Adrenal gland (tissue), 12 donors: ENCODE data around the gene ACER2. TPM values are rescaled to one million over a fixed set of nuclear protein-coding genes. Genes with fewer than 3 reads are reported as not detected.
"Not testable (repeated sequence)": the region's sequence is repeated elsewhere in the genome, so short reads cannot be mapped to it uniquely, and the experiment has no call there.

Experiments used
- DNase-seq, 7 donors: peaks; one replicate each; pipeline ENCODE4 v3.0.0-alpha.2; 2019 to 2020
- H3K27ac ChIP-seq, 5 donors: fragments of 200-600 bp; sonication (generic) in 4 of 5; 1 replicate in 3 of 5; 2 replicates in 2 of 5; pipeline versions ENCODE4 v1.5.1 to v1.8.0; 2016 to 2020; ENCODE audit warnings: mild to moderate bottlenecking in 1 of 5
- H3K27me3 ChIP-seq: fragments of 200-600 bp; 2 replicates; pipeline ENCODE4 v1.8.0; 2021
- H3K36me3 ChIP-seq, 2 donors: fragments of 200-600 bp; replicated peaks in 1 of 2; 1 replicate in 1 of 2; 2 replicates in 1 of 2; pipeline versions ENCODE4 v1.5.1 to v1.8.0; 2018 to 2022
- H3K4me1 ChIP-seq, 2 donors: fragments of 200-600 bp; replicated peaks in 1 of 2; 1 replicate in 1 of 2; 2 replicates in 1 of 2; pipeline versions ENCODE4 v1.5.1 to v1.8.0; 2018 to 2021
- H3K4me3 ChIP-seq, 4 donors: fragments of 200-600 bp; sonication (generic) in 3 of 4; one replicate each; pipeline ENCODE4 v1.5.1; 2016 to 2018
- H3K9me3 ChIP-seq, 3 donors: fragments of 200-600 bp; sonication (generic) in 1 of 3; replicated peaks in 1 of 3; 1 replicate in 2 of 3; 2 replicates in 1 of 3; pipeline versions ENCODE4 v1.5.1 to v1.8.0; 2016 to 2021
- POLR2A ChIP-seq, 2 donors: fragments of 450-650 bp; IDR thresholded peaks; one replicate each; pipeline ENCODE4 v1.6.1; 2017; ENCODE audit warnings: antibody characterized with exemption in 2 of 2, mild to moderate bottlenecking in 2 of 2, moderate library complexity in 1 of 2
- WGBS, 4 donors: extraction: QIAGEN DNeasy Blood & Tissue Kit in 2 of 4; methylation state at CpG; one replicate each; pipeline versions ENCODE4 v1.1.5 to v1.1.7; 2013 to 2017; 5-methylcytosine and 5-hydroxymethylcytosine counted together
- intact Hi-C, 2 donors: fragments of 100-400 bp; cut with DNase I; formaldehyde crosslinking; loops; one replicate each; pipeline versions ENCODE4 v1.14.1 to v1.15.0; 2022 to 2023
- polyA plus RNA-seq, 3 donors: library from polyadenylated mRNA; stranded (reverse); fragments of 200-250 nt in 2 of 3; fragments of 350-450 nt in 1 of 3; fragmentation: Illumina TruSeq in 1 of 3; extraction: RNeasy Lipid Tissue Mini Kit (QIAGEN cat#74804) in 1 of 3; gene quantifications; one replicate each; pipeline ENCODE4 v1.2.3, GENCODE V29; 2013 to 2014
- total RNA-seq, 9 donors: library from RNA; depleted of rRNA in 4 of 9; stranded (reverse); fragments of >200 nt in 4 of 9; fragments of 120-200 nt in 1 of 9; fragmentation: NEBNext Ultra II Directional in 1 of 9; extraction: Animal tissue kit (Norgen Biotek cat#: 25700) in 1 of 9; gene quantifications; one replicate each; pipeline versions ENCODE4 v1.1.0 to v1.2.4, GENCODE V29; 2013 to 2023
- TF ChIP-seq, protein P1 (sequence below), 6 experiments: fragments of 450-650 bp in 4 of 6; fragments of 200-600 bp in 2 of 6; sonication (generic) in 1 of 6; IDR thresholded peaks; 1 replicate in 5 of 6; 2 replicates in 1 of 6; pipeline versions ENCODE4 v1.5.1 to v1.8.0; 2016 to 2021; ENCODE audit warnings: antibody characterized with exemption in 6 of 6, mild to moderate bottlenecking in 2 of 6, moderate library complexity in 1 of 6
- donor health status: healthy with polysubstance abuse.
- donor health status: Bipolar disorder and iron deficiency.
- donor health status: DM: yes; HTN: yes; CAD: no.
- donor health status: DM: no; HTN: no; CAD: no.
- donor health status: DM: no; HTN: no; CAD: no.
- donor health status: DM: yes; HTN: yes; CAD: no.

The ACER2 gene
- total and polyA plus RNA-seq, 12 donors: 0.24 to 10.0 (median 5.3) TPM

DNA sequence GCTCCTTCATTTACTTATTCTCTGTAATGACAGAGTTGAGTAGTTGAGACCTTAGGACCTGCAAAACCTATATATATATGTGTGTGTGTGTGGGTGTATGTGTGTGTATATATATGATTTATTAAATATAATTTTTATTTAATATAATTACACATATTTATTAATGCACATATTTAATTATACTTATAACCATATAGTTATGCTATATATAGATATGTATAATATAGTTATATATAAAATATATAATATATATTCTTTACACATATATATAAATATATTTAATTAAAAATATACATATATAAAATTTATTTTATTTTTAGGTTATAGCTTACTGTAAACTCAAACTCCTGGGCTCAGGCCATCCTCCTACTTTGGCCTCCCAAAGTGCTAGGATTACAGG, 23.7 kb downstream of the ACER2 start:
- intact Hi-C loops: no loop called here
- no peak overlapping the region for H3K27ac ChIP-seq

DNA sequence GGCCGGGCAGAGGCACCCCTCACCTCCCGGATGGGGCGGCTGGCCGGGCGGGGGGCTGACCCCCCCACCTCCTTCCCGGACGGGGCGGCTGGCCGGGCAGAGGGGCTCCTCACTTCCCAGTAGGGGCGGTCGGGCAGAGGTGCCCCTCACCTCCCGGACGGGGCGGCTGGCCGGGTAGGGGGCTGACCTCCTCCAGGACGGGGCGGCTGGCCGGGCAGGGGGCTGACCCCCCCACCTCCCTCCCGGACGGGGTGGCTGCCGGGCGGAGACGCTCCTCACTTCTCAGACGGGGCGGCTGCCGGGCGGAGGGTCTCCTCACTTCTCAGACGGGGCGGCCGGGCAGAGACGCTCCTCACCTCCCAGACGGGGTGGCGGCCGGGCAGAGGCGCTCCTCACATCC, 24.9 kb downstream of the ACER2 start:
- H3K36me3 ChIP-seq, H3K4me3 ChIP-seq, H3K9me3 ChIP-seq, intact Hi-C loops, H3K27me3 ChIP-seq, H3K4me1 ChIP-seq, H3K27ac ChIP-seq, DNase-seq: not testable (repeated sequence)
- WGBS, 4 donors: 96 to 98% (median 96%) methylated on average over 10 to 23 of the region's 35 CpGs; no CpG with 5 or more reads in 1 of the 4 donors

More for the DNA sequence above, 23.7 kb downstream of the ACER2 start:
- no peak for TF ChIP-seq POLR2A (IDR thresholded peaks at IDR 0.05)
- TF ChIP-seq, protein P1, sequence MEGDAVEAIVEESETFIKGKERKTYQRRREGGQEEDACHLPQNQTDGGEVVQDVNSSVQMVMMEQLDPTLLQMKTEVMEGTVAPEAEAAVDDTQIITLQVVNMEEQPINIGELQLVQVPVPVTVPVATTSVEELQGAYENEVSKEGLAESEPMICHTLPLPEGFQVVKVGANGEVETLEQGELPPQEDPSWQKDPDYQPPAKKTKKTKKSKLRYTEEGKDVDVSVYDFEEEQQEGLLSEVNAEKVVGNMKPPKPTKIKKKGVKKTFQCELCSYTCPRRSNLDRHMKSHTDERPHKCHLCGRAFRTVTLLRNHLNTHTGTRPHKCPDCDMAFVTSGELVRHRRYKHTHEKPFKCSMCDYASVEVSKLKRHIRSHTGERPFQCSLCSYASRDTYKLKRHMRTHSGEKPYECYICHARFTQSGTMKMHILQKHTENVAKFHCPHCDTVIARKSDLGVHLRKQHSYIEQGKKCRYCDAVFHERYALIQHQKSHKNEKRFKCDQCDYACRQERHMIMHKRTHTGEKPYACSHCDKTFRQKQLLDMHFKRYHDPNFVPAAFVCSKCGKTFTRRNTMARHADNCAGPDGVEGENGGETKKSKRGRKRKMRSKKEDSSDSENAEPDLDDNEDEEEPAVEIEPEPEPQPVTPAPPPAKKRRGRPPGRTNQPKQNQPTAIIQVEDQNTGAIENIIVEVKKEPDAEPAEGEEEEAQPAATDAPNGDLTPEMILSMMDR (IDR thresholded peaks at IDR 0.05): no peak
- DNase-seq: no peak
- Histone ChIP-seq H3K36me3 (peaks cover 0 to 4% of the 10 kb centered on the region in 2 donors), H3K9me3 (no peaks in the 10 kb centered on the region), H3K4me1 (peaks cover 0 to 10% of the 10 kb centered on the region in 2 donors), H3K4me3 (no peak overlapping the region), H3K27me3 (no peaks in the 10 kb centered on the region)

DNA sequence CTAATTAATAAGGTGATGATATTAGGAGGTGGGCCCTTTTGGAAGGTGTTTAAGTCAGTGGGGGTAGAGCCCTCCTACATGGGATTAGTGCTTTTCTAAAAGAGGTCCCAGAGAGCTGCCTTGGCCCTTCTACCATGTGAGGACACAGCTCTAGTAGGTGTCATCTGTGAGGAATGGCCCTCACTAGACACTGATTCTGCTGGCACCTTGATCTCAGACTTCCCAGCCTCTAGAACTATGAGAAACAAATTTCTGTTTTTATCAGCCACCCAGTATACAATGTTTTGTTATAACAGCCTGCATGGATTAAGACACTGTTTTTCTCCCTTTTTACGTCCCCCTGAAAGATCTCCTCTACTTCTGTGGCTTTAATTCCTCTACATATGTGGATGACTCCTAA, 31.6 kb downstream of the ACER2 start:
- Histone ChIP-seq H3K4me3 (no peak overlapping the region), H3K27ac (no peak overlapping the region), H3K9me3 (no peaks in the 10 kb centered on the region), H3K27me3 (no peaks in the 10 kb centered on the region), H3K4me1 (peaks cover 4 to 8% of the 10 kb centered on the region in 2 donors), H3K36me3 (peaks cover 0 to 10% of the 10 kb centered on the region in 2 donors)
- intact Hi-C loops: no loop called here
- no peak for DNase-seq
- 90 to 97% (median 93%) methylated on average over 1 of the region's 1 CpG for WGBS, 4 donors
- TF ChIP-seq, protein P1 (IDR thresholded peaks at IDR 0.05): no peak
- TF ChIP-seq POLR2A (IDR thresholded peaks at IDR 0.05): no peak

DNA sequence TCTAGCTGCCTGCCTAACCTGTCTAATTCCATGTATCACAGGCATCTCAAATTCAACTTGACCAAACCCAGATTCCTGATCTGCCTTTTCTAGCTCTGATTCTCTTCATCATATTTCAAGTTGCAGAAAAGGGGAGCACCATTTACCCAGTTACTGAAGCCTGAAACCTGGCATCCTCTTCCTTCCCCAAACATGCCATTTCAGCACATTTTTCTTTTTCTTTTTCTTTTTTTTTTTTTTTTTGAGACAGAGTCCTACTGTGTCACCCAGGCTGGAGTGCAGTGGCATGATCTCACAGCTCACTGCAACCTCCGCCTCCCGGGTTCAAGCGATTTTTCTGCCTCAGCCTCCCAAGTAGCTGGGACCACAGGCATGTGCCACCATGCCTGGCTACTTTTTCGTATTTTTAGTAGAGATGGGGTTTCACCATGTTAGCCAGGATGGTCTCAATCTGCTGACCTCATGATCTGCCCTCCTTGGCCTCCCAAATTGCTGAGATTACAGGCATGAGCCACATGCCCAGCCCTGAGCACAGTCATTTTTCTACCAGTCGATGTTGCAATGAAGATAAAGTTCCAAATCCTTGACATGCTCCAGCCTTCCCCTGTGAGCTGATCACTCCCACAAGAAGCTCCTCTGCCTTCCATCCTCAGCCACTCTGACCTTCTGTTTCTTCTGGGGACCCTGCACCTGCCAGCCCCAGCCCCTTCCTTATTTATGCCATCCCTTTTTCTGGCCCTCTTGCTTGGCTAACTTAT, 32.2 kb downstream of the ACER2 start:
- H3K9me3 ChIP-seq: no peaks in the 10 kb centered on the region
- TF ChIP-seq POLR2A (IDR thresholded peaks at IDR 0.05): no peak
- TF ChIP-seq, protein P1 (IDR thresholded peaks at IDR 0.05): no peak
- intact Hi-C loops: no loop called here
- H3K4me3 ChIP-seq: peak overlapping the region in 1 of 4 donors; percentile 20
- 78 to 83% (median 81%) methylated on average over 5 of the region's 5 CpGs for WGBS, 4 donors
- peak overlapping the region in 1 of 5 donors; percentile 21 for H3K27ac ChIP-seq
- peaks cover 4 to 8% of the 10 kb centered on the region in 2 donors for H3K4me1 ChIP-seq
- peak in 5 of 7 donors; percentile 25 to 57 (median 38) for DNase-seq
- peaks cover 0 to 13% of the 10 kb centered on the region in 2 donors for H3K36me3 ChIP-seq
- H3K27me3 ChIP-seq: no peaks in the 10 kb centered on the region

DNA sequence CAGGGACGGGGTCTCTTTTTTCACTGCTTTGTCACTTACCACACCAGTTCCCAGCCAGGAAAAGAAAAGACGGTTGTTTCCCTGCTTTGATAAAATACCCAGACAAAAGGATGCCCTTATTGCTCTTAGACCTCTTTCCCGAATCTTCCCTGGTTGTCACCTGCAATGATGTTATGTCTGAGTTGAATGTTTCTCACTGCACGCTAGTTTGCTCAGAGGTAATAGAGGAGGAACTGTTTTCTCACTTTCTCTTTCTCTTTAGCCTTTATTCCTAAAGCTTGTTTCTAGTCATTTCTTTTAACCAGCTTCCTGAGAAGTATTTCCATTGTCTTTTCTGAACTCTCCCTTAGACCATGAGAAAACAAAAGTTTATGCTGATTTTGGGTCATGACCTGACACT, 32.9 kb downstream of the ACER2 start:
- H3K27ac ChIP-seq: peak overlapping the region in 2 of 5 donors; percentile 20 to 21
- peaks cover 4 to 8% of the 10 kb centered on the region in 2 donors for H3K4me1 ChIP-seq
- intact Hi-C loops: no loop called here
- TF ChIP-seq, protein P1 (IDR thresholded peaks at IDR 0.05): no peak
- no peak for TF ChIP-seq POLR2A (IDR thresholded peaks at IDR 0.05)
- peak overlapping the region in 1 of 4 donors; percentile 20 for H3K4me3 ChIP-seq
- DNase-seq: no peak
- H3K9me3 ChIP-seq: no peaks in the 10 kb centered on the region
- WGBS, 4 donors: 49 to 62% (median 56%) methylated on average over 4 of the region's 4 CpGs
- H3K27me3 ChIP-seq: no peaks in the 10 kb centered on the region
- peaks cover 0 to 13% of the 10 kb centered on the region in 2 donors for H3K36me3 ChIP-seq
